Measurements from ENCODE around the gene TMEM150A. TPM values are rescaled to one million over a fixed set of nuclear protein-coding genes. Genes with fewer than 3 reads are reported as not detected.
"Not testable (repeated sequence)": the region's sequence is repeated elsewhere in the genome, so short reads cannot be mapped to it uniquely, and the experiment has no call there.

TMEM150A gene
- total RNA-seq, 1 donor from 2014 or later, result 25.2 TPM

DNA sequence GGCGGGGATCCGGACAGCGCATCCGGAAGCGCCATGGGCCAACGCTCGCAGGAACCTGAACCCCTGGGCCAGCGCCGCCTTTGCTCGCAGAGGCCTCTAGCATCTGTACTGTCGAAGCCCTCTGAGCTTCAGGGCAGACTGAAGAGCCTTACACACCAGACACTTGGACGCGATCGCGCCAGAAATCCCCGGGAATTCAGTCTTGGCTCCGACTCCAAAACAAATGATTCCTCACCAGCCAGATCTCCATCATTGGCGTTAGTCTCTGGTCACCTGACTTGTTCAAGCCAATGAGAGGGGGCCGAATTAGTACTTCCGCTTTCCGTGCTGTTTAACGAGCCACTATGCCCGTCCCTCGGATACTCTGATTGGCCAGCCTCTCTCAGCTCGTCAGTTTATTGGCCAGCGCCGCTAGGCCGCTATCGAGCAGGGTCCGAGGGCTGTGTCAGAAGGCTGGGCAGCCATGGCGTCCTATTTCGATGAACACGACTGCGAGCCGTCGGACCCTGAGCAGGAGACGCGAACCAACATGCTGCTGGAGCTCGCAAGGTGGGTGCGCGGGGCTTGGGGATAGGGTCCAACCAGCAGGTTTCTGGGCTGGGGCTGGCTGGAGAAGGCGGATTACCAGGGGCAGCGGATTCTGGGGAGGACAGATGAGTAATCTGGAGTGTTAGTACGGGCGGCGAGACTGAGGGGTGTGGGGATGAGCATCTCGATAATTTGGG, 7.0 kb downstream of the TMEM150A start, which contains the start of gene RNF181:
Gene RNF181 (plus strand): TSS at position 445 of the 725 bp plus-strand sequence. CDS start 19 bp downstream, at position 464.
- DNase-seq (ENCODE audit: extremely low read depth, low read depth, low spot score), result peak; percentile 97

DNA sequence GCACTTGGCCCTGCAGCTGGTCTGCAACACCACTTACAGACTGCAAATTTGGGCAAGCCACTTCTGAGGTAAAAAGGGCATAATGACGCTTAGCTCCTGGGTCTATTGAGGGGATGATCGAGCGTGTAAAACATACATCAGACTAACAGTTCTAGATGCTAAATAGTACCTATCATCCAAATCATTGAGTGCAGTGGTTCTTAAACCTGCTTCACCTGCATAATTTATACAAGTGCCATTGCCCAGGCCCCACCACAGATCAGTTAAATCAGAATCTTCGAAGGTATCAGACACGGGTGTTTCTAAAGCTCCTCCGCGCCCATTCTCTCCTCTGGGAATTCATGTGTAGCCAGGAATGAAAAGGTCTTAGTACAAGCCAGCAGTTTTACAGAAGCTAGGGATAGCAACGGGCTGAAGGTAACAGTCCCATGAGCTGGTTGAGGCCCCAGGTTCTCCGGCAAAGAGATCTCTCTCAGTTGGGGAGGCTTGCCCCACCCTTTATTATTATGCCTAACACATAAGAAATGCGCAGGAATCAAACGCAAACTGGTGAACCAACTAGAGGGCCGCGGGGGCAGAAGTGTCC, 7.7 kb downstream of the TMEM150A start:
- no peak for DNase-seq (ENCODE audit: extremely low read depth, low read depth, low spot score)

DNA sequence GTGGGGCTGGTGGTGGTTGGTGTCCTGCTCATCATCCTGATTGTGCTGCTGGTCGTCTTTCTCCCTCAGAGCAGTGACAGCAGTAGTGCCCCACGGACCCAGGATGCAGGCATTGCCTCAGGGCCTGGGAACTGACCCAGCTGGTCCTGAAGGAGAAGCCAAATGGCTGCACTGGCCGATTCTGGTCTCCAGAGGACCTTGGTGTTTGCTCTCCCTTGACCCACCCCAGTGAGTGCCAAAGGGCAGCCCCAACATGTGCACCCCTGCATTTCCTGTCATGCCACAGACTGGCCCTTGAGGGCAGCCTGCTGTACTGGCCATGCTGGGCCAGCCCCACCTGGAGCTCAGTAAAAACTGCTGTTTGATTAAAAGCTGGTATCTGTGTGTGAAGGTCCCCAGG, 9.5 kb downstream of the TMEM150A start:
- no peak for DNase-seq (ENCODE audit: extremely low read depth, low read depth, low spot score)

DNA sequence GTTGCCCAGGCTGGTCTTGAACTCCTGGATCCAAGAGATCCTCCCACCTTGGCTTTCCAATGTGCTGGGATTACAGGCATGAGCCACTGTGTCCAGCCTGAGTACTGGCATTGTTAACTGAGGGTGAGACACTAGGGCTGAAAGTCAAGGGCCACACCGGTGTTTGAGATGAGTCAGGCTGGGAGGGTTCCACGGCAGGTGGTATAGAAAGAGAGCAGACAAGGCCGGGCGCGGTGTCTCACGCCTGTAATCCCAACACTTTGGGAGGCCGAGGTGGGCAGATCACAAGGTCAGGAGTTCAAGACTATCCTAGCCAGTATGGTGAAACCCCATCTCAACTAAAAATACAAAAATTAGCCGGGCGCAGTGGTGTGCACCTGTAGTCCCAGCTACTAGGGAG, 10.2 kb downstream of the TMEM150A start:
- DNase-seq (ENCODE audit: extremely low read depth, low read depth, low spot score), result not testable (repeated sequence)

DNA sequence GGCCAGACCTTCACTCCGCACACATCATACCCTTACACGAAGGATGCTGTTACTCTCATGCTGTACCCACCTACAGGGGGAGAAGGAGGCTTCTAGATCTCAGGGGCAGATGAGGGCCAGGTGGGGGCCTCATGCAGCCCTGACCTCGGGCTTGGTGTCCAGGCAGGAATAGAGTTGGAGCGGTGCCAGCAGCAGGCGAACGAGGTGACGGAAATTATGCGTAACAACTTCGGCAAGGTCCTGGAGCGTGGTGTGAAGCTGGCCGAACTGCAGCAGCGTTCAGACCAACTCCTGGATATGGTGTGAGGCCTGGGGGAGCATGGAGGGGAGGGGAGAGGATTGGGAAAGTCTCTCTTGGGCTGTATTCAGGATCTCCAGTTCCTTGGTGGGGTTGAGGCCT, 10.9 kb downstream of the TMEM150A start:
- DNase-seq (ENCODE audit: extremely low read depth, low read depth, low spot score), result no peak

DNA sequence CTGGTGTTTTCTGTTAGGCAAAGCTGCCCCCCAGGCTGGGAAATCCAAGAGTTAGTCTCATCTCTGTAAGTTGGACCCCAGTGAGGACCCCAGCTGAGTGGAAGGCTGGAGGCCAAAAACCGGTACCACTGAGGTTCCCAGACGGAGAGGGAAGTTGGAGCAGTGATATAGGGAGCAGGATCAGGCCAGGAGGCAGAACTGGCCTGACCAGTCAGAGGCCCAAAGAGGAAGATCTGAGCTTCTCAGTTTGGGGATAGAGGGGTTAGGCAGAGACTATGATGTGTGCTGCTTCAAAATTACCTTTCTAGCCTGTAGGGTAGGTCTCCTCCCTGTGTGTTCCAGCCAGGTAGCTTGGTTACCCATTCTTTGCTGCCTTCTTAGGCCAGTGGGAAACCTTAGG, 11.5 kb downstream of the TMEM150A start:
- no peak for DNase-seq (ENCODE audit: extremely low read depth, low read depth, low spot score)

DNA sequence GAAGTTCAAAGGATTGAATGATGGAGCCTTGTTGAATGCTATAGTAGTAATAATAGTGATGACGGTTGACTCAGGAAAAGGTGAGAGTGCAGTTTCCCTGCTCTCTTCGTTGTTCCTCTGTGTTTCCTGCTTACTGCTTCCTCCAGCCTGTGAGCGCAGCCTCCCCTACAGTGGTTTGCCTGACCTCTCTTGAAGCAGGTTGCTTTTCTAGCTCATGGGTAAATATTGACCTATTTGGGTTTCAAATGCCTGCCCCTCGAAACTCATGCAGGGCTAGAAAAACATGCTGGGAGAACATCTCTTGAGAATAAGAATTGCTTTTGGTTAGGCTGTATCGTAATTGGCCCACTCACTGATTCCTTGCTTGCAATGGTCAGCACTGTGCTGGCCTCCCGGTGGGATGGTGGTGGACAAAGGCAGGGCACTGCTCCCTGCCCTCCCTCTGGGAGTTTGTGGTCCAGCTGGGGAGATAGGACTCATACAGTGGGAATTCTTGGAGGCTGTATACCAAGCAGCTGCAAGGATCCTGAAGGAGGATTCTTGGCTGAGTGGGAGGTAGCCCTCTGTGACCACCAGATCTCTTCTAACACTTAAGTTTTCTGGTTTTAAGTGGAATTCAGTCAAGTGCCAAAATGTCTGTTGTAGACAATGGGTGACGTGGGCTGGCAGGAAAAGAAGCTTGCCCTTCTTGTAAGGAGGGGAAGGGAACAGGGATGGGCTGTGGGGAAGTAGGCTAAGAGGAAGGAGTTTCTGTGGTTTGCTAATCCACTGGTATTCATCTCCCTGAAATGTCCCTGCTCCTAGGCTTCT, 12.3 kb downstream of the TMEM150A start:
- no peak for DNase-seq (ENCODE audit: extremely low read depth, low read depth, low spot score)

DNA sequence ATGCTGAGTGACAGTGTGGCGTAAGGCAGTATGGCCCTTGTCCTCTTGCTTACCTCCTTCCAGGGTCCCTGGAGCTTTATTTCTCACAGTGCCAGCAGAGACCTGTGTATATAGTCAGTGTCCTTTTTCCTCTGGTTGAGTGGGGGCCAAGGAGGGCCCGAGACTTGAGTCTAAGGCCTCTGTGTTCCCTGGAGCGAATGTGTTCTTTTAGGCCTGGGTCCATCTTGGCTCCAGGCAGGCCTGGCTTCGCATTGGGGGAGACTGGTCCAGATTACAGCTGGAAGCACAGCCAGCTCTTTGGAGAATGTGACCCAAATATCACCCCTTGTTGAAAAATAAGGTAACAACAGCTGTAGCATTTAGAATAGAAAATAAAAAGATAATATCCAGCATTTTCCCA, 13.3 kb downstream of the TMEM150A start:
- DNase-seq (ENCODE audit: extremely low read depth, low read depth, low spot score), result no peak

DNA sequence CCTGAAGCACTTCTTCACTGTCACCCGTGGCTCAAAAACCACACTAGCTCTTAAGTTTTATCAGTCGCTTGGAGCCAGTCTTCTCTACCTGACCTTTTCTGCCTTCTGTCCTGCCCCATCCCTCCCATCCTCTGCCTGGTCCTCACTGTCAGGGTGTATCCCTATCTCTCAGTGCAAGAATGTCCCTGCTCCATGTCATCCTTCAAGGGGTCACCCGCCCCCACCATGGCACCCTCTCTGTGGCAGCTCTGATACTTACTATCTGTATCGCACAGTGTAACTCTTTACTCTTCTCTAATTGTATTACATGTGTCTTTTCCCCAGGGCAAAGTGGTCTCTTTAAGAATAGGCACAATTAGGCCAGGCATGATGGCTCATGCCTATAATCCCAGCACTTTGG, 13.9 kb downstream of the TMEM150A start:
- no peak for DNase-seq (ENCODE audit: extremely low read depth, low read depth, low spot score)

DNA sequence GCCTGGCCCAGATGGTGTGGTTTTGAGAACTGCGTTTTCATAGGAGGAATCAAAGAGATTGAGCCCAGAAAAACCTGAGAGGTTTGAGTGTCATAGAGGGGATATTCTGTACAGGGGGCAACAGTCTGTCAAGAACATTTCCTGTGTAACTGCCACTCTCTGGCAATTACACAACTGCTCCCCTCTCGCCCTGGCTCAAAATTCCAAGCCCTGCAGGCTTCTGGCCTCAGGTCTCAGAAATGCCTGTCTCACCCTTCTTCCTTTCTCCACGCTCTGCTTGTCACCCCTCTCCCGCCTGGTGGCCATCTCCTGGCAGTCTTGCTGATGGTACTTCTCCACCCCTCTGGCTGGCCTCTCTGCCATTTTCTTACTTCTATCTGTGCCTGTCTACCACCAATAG, 14.3 kb downstream of the TMEM150A start:
- DNase-seq (ENCODE audit: extremely low read depth, low read depth, low spot score), result no peak

DNA sequence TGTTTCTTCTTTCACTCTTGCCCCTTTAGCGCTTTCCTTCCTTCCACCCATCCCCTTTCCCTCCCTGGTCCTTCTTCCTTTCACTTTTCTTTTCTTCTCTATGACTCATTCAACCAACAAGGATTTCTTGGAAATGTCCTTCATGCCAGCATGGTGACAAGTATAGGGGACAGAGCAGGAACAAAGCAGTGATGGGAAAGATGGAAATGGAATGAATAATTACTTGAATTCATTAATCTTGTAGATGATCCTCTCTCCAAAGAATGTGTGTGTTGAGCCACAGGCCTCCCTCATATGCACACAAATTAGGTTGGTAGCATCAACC, 16.8 kb downstream of the TMEM150A start:
- DNase-seq (ENCODE audit: extremely low read depth, low read depth, low spot score), result no peak

DNA sequence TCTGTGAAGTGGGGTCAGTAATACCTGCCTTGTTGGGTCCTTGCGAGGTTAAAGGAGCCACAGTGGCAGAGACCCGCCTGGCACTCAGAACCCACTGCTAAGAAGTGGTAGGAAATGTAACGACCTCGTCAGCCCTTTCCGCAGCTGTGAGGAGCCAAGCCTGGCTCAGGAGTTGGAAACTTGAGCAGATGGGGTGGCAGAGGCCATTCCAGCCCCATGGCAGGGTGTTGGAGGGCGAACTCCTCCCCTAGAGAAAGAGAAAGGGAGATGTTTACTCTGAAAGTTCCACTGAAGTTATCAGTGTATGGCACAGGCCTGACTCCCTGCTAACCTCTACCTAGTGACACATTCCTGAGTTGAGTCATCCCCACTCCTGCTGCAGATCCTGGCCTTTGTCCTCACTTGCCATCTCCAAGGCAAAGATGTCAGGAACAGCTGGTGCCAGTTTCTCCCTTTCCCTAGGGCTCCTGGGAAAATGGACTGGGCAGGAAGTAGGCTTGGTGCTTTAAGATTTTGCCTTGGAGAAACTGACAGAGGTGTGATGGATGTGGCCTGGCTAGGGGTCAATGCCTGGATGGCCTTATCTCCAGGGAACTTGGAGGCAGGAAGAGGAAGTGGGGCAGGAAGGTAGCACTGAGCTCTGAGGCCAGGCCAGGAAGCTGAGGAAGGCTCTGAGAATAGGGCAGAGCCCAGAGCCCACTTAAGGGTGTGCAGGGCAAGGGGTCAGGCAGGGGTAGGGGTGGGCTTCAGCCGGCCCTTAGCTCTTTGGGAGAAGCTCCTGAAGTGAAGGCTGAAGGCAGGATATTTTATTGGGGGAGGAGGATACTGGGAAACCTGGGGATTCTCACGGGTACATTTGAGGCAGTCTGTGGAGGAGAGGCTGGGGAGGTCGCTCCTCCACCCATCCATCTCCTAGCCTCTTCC, 17.4 kb downstream of the TMEM150A start:
- peak; percentile 70 for DNase-seq (ENCODE audit: extremely low read depth, low read depth, low spot score)

DNA sequence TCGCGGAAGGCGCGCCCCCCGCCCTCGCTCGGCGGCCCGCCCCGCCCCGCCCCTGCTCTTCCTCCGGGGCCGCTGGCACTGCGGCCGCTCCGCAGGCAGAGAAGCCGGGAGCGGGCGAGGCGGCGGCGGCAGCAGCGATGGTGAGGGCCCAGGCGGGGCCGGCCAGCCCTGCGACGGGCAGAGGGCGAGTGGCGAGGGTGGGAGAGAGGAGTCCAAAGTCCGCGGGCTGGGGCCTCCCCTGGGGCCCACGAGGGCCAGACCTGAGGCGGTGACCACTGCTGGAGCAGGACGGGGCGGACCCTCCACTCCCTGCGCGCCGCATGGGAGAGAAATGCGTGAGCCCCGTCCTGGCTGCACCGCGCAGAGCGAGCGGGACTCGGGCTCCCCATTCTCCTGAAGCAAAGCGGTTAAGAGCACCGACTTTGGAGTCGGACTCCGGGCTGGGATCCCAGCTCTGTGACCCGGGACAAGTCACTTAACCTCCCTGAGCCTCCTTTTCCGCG, 18.1 kb downstream of the TMEM150A start, which contains the start of gene VAMP5:
Gene VAMP5 (plus strand): TSS at position 78 of the 503 bp plus-strand sequence. CDS start 60 bp downstream, at position 138.
- no peak for DNase-seq (ENCODE audit: extremely low read depth, low read depth, low spot score)

DNA sequence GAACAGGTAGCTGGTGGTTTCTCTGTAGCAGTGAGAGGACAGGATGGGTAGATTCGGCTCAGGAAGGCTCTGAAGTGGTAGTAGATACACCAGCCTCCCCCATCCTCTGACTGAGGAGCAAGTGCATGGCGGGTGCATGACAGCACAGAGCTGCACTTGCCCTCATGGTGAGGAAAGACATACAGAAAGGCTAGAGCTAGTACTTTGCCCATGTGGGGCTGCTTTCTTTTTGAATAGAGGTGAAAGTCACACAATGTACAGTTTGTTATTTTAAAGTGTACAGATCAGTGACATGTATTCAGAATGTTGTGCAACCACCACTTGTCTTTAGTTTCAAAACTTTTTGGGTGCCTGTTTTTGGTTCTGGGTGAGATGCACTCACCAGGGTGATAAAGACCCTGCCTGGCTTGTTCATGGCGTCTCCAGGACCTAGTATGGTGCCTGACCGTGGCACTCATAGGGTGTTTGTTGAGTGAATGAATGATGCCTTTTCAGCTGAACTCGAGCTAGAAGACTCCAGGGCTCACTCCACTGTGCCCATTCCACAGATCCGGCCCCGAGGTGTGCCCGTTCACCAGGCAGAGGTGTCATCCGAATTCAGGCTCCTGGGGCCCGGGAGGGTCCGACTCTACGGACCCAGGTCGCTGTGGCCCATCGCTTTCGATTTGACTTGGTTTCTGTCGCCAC, 18.7 kb downstream of the TMEM150A start:
- DNase-seq (ENCODE audit: extremely low read depth, low read depth, low spot score), result no peak

DNA sequence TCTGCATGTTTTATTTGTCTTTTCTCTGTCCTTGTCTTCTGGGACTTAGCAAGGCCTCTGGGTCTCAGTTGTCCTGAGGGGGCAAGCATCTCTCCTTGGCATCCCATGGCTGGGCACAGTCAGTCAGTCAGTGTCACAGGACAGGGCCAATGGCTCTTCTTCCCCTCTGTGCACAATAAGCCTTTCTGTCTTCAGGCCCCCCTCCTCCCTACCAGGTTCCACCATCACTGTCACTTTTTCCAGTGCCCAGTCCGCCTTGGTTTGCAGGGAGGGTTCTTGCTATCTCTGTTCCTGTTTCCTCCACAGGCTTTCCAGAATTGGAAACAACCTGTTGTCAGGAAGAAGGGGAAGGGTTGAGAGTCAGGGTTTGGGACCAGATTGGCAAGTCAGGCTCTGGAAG, 20.0 kb downstream of the TMEM150A start:
- DNase-seq (ENCODE audit: extremely low read depth, low read depth, low spot score), result no peak

DNA sequence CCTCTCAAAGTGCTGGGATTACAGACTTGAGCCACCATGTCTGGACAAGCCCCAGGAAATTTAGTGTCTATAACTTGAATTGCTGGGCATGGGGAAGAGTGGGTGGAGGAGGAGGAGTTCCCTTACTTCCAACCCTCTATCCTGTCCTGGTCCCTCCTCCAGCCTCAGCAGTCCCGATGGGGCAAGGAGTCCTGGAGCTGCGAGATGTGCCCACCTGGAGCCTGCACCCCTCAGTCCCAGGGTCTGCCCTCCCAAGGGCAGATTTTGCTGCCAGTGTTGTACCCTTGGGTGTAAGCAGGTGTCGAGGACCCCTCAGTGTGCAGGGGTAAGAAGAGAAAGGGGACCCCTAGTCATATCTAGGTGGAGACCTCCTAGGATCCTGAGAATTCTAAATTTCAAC, 22.3 kb downstream of the TMEM150A start:
- no peak for DNase-seq (ENCODE audit: extremely low read depth, low read depth, low spot score)

DNA sequence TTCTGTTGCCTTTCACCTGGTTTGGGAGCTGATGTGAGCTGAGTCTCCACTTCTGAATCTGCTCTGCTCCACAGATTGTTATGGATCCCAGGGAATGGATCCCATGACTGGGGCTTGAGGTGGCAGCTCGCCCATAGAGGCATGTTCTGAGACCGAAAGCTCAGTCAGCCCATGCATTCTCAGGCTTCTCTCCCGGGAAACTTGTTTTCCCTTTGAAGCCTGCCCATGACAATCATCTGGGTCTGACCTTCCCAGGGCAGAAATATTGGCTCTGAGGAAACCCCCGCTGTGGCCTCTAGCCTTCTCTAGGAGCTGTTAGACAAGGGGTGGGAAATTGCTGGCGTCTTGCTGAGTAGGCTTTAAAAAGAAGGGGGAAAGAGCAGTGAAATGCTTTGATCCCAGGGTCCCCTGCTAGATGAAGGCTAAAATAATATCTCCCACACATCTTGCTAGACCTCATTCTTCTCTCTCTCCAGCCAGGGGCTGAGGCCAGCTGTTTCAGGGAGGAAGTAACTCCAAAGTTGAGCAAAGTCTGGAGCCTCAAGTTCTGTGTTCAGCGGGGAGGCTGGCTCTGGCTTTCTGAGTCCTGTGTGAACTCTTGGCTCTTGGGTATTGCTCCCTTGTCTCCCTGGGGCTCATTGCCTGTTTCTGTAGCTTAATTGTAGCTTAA, 23.1 kb downstream of the TMEM150A start:
- no peak for DNase-seq (ENCODE audit: extremely low read depth, low read depth, low spot score)

DNA sequence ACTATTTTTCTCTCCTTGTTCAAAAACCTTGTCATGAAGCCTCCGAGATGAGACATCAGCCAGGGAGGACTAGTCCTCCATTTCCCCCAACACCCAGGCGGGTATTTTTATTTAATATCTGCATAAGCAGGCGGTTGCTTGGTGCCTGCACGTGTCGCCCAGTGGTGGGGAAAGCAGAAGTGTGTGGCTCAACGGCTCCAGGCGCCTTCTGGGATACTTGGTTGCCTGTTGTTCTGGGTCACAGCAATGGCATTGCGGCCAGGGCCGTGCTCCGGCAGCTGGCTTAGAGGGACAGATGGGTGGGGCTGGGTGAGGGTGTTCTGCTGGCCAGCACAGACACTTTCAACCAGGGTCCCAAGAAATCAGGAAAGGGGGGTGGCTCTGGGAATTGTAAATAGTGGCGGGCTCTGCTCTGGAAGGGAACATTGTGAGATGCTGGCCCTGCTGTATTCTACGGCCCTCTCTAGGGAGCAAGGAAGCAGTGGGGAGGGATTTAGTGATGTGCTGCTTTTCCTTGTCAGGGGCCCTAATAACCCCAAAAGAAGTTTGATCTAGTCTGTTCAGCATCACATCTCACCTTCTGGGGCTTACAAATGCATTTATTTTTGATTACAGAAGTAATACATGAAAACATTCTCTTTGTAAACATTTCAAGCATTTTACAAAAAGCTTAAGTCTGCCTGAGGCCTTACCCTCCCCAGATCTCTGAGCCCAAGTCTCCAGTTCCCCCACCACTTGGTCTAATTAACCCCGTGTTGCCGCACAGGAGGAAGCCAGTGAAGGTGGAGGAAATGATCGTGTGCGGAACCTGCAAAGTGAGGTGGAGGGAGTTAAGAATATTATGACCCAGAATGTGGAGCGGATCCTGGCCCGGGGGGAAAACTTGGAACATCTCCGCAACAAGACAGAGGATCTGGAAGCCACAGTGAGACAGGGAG, 24.0 kb downstream of the TMEM150A start:
- no peak for DNase-seq (ENCODE audit: extremely low read depth, low read depth, low spot score)
